Measurements from ENCODE around the gene HTR3D. TPM values are rescaled to one million over a fixed set of nuclear protein-coding genes. Genes with fewer than 3 reads are reported as not detected.

The HTR3D gene
- polyA plus RNA-seq, 1 donor (not counting 4 experiments of a cell fraction or from before 2014, with no cell fraction given): not detected

DNA sequence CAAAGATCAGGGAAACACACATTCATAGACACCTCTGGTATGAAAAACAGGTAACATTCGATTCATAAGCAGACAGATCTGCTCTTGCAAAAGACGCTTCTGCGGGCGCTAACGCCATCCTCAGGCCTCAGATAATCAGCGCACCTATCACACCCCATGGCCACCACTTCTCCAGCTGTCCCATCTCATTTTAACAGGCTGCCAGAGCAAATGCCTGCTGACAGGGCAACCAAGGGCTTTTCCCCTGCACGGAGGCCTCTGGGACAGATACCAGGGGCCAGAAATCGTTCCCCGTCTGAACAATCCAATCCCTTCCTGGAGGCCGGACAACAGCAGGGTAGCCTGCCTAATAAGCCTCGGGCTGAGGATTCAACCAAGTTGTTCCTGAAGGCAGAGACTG lies 29.1 kb upstream of the HTR3D start:
- Histone ChIP-seq H3K4me1 (ENCODE audit: control insufficient read depth, extremely low read depth, insufficient read depth, low read length) (peaks cover 12% of the 10 kb centered on the region), H3K9ac (ENCODE audit: control insufficient read depth, extremely low read depth, insufficient read depth, low read length) (no peak overlapping the region), H3K9me3 (ENCODE audit: control insufficient read depth, low read depth, low read length) (no peaks in the 10 kb centered on the region), H3K4me3 (ENCODE audit: control insufficient read depth in 2 of 3, extremely low read depth in 1 of 3, insufficient read depth in 2 of 3, low read depth in 1 of 3, low read length in 3 of 3) (no peak overlapping the region), H2AFZ (ENCODE audit: control insufficient read depth, low read length) (no peak overlapping the region), H3K27me3 (ENCODE audit: control insufficient read depth, extremely low read depth, insufficient read depth, low read length) (no peaks in the 10 kb centered on the region), H3K36me3 (ENCODE audit: control insufficient read depth in 2 of 2, extremely low read depth in 1 of 2, insufficient read depth in 2 of 2, low read length in 2 of 2) (peaks cover 0 to 4% of the 10 kb centered on the region in 2 experiments), H3K79me2 (ENCODE audit: control insufficient read depth, insufficient read depth, low read length) (peaks cover 9% of the 10 kb centered on the region), H3K9me1 (ENCODE audit: control insufficient read depth, extremely low read depth, insufficient read depth, low read length) (no peaks in the 10 kb centered on the region), H3K4me2 (ENCODE audit: control insufficient read depth, extremely low read depth, insufficient read depth, low read depth, low read length) (no peak overlapping the region), H4K20me1 (ENCODE audit: control insufficient read depth, extremely low read depth, insufficient read depth, low read length) (no peaks in the 10 kb centered on the region), H3K27ac (ENCODE audit: control insufficient read depth, insufficient read depth, low read length) (no peak overlapping the region)
- dilution Hi-C loops (cut with MboI; ENCODE audit: extremely low pct_ligation_motif_present, low sequenced_read_pairs): no loop called here
- no peak for DNase-seq (ENCODE audit: low read depth, low spot score)
- TF ChIP-seq, protein P1, sequence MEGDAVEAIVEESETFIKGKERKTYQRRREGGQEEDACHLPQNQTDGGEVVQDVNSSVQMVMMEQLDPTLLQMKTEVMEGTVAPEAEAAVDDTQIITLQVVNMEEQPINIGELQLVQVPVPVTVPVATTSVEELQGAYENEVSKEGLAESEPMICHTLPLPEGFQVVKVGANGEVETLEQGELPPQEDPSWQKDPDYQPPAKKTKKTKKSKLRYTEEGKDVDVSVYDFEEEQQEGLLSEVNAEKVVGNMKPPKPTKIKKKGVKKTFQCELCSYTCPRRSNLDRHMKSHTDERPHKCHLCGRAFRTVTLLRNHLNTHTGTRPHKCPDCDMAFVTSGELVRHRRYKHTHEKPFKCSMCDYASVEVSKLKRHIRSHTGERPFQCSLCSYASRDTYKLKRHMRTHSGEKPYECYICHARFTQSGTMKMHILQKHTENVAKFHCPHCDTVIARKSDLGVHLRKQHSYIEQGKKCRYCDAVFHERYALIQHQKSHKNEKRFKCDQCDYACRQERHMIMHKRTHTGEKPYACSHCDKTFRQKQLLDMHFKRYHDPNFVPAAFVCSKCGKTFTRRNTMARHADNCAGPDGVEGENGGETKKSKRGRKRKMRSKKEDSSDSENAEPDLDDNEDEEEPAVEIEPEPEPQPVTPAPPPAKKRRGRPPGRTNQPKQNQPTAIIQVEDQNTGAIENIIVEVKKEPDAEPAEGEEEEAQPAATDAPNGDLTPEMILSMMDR (optimal IDR thresholded peaks at IDR 0.05 in 1 of 3, IDR thresholded peaks at IDR 0.05 in 1 of 3, conservative IDR thresholded peaks at IDR 0.05 in 1 of 3; ENCODE audit: extremely low read depth in 1 of 3, insufficient read depth in 2 of 3, low read length in 3 of 3): no peak
- no peak for TF ChIP-seq EZH2 (IDR thresholded peaks at IDR 0.05; ENCODE audit: low read length)
- FAIRE-seq: no peak

DNA sequence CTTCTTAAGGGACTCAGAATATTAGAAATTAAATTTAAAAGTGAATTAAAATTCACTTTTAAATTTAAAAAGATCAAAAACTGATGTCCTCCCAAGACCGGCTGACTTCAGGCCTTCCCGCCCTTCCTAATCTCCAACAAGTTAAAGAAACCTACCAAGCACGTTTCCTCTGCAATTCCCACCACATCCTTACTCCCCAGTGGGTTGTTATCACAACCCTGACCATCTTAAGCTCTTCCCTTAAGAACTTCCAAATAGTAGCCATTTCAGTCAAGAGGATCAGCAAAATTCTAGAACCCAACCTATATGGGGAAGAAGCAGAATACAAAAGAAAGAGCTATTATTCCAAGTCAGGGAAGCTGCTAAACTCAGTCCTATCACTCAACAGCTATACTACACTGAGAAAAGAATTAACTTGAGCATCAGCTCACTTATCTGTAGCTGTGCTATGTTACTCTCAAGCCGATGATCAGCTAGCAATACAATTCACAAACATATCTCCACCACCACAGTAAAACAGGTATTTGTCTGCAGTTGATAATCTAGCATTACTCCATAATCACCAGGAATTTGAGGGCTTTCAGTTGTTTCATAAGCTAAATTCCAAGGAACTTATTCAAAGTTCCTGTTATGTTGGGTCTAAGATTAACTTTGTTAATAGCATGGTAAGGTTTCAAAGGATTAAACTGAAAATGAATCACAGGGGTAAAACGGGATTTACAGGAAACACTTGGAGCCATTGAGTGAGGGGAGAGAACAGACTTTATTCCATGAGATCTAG lies 28.2 kb upstream of the HTR3D start:
- Histone ChIP-seq H3K27me3 (ENCODE audit: control insufficient read depth, extremely low read depth, insufficient read depth, low read length) (no peaks in the 10 kb centered on the region), H3K9ac (ENCODE audit: control insufficient read depth, extremely low read depth, insufficient read depth, low read length) (no peak overlapping the region), H3K36me3 (ENCODE audit: control insufficient read depth in 2 of 2, extremely low read depth in 1 of 2, insufficient read depth in 2 of 2, low read length in 2 of 2) (peaks cover 0 to 4% of the 10 kb centered on the region in 2 experiments), H2AFZ (ENCODE audit: control insufficient read depth, low read length) (no peak overlapping the region), H3K4me1 (ENCODE audit: control insufficient read depth, extremely low read depth, insufficient read depth, low read length) (peaks cover 16% of the 10 kb centered on the region), H3K27ac (ENCODE audit: control insufficient read depth, insufficient read depth, low read length) (no peak overlapping the region), H4K20me1 (ENCODE audit: control insufficient read depth, extremely low read depth, insufficient read depth, low read length) (no peaks in the 10 kb centered on the region), H3K9me3 (ENCODE audit: control insufficient read depth, low read depth, low read length) (no peaks in the 10 kb centered on the region), H3K4me3 (ENCODE audit: control insufficient read depth in 2 of 3, extremely low read depth in 1 of 3, insufficient read depth in 2 of 3, low read depth in 1 of 3, low read length in 3 of 3) (no peak overlapping the region), H3K9me1 (ENCODE audit: control insufficient read depth, extremely low read depth, insufficient read depth, low read length) (no peaks in the 10 kb centered on the region), H3K79me2 (ENCODE audit: control insufficient read depth, insufficient read depth, low read length) (peaks cover 9% of the 10 kb centered on the region), H3K4me2 (ENCODE audit: control insufficient read depth, extremely low read depth, insufficient read depth, low read depth, low read length) (no peak overlapping the region)
- TF ChIP-seq, protein P1 (optimal IDR thresholded peaks at IDR 0.05 in 1 of 3, IDR thresholded peaks at IDR 0.05 in 1 of 3, conservative IDR thresholded peaks at IDR 0.05 in 1 of 3; ENCODE audit: extremely low read depth in 1 of 3, insufficient read depth in 2 of 3, low read length in 3 of 3): no peak
- TF ChIP-seq EZH2 (IDR thresholded peaks at IDR 0.05; ENCODE audit: low read length): no peak
- FAIRE-seq: no peak
- dilution Hi-C loops (cut with MboI; ENCODE audit: extremely low pct_ligation_motif_present, low sequenced_read_pairs): no loop called here
- no peak for DNase-seq (ENCODE audit: low read depth, low spot score)

All from keratinocyte (primary cell).